Measurements from ENCODE around the gene B9D1.

Gene B9D1

DNA sequence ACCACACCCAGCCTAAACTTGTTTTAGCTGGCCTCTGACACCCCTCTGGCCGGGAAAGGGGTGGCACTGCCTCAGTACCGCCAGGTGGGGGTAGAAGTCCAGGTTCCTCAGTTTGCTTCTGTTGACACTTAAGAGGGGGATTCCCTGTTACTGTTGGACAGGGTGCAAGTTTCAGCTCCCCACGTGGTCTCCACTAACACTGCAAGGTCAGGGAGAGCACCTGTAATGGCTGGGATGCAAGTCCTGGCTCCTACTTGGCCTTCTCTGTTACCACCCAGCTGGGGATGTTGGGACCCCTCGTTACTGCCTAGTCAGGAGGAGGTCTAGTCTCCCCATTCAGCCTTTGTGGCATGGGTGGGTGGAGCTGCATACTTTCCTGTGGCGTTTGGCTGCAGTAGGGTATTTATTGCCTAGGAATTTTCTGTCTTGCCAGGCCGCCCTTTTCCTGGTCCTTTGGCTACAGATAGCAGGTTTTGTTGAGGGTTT, 35.1 kb upstream of the B9D1 start:
- Histone ChIP-seq H3K36me3 (no peaks in the 10 kb centered on the region), H3K4me1 (peaks cover 0 to 34% (median 26%) of the 10 kb centered on the region in 4 donors), H3K27ac (peak overlapping the region; percentile 75 to 76), H3K27me3 (no peaks in the 10 kb centered on the region), H3K4me3 (no peak overlapping the region), H3K9me3 (no peaks in the 10 kb centered on the region)
- intact Hi-C loops (cut with DNase I; ENCODE audit: low total_unique reads): no loop called here
- no peak for DNase-seq
- TF ChIP-seq, protein P1, sequence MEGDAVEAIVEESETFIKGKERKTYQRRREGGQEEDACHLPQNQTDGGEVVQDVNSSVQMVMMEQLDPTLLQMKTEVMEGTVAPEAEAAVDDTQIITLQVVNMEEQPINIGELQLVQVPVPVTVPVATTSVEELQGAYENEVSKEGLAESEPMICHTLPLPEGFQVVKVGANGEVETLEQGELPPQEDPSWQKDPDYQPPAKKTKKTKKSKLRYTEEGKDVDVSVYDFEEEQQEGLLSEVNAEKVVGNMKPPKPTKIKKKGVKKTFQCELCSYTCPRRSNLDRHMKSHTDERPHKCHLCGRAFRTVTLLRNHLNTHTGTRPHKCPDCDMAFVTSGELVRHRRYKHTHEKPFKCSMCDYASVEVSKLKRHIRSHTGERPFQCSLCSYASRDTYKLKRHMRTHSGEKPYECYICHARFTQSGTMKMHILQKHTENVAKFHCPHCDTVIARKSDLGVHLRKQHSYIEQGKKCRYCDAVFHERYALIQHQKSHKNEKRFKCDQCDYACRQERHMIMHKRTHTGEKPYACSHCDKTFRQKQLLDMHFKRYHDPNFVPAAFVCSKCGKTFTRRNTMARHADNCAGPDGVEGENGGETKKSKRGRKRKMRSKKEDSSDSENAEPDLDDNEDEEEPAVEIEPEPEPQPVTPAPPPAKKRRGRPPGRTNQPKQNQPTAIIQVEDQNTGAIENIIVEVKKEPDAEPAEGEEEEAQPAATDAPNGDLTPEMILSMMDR (IDR thresholded peaks at IDR 0.05): no peak

DNA sequence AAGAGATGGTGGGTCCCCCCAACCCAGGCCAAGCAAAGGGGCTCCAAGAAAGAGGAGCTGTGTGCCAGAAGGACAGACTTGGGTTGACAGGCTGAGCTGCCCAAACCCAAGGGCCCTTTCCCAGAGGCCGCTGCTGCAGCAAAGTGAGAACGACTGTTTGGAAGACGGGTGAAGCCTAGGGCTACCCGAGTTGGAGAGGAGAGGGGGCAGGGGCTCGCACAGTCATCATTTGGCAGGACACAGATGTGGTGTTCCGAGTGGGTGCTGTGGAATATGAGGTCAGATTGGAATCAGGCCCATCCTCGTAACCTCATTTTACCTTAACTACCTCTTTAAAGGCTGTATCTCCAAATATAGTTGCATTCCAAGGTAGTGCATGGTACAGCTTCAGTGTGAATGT, 29.8 kb upstream of the B9D1 start:
- Histone ChIP-seq H3K27me3 (no peaks in the 10 kb centered on the region), H3K27ac (peak overlapping the region; percentile 97 to 98), H3K4me3 (no peak overlapping the region), H3K4me1 (peaks cover 2 to 61% (median 58%) of the 10 kb centered on the region in 4 donors), H3K36me3 (no peaks in the 10 kb centered on the region), H3K9me3 (no peaks in the 10 kb centered on the region)
- peak in 1 of 2 donors; percentile 71 for DNase-seq
- TF ChIP-seq, protein P1 (IDR thresholded peaks at IDR 0.05): no peak
- intact Hi-C loops (cut with DNase I; ENCODE audit: low total_unique reads): no loop called here

DNA sequence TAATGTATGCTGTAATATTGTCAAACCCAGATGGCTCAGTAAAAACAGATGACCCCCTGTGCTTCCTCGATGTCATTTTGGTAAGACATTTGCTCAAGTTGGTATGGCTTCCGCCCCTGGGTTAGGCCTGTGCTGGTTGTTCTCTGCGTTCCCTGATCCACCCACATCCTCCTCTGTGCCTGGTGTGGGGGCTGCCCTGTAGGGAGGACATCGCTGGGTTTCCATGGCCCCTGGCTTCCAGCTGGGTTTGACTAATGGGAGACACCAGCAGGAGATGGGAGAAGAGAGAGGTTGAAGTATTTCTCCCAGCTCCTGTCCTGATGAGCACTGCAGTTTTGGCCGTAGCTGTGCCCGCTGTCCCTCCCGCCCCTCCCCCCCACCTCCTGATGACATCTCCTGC, 28.9 kb upstream of the B9D1 start:
- Histone ChIP-seq H3K36me3 (no peaks in the 10 kb centered on the region), H3K27me3 (no peaks in the 10 kb centered on the region), H3K27ac (peak overlapping the region; percentile 97 to 98), H3K9me3 (no peaks in the 10 kb centered on the region), H3K4me1 (peaks cover 5 to 68% (median 65%) of the 10 kb centered on the region in 4 donors), H3K4me3 (no peak overlapping the region)
- intact Hi-C loops (cut with DNase I; ENCODE audit: low total_unique reads): no loop called here
- TF ChIP-seq, protein P1 (IDR thresholded peaks at IDR 0.05): no peak
- peak in 1 of 2 donors; percentile 60 for DNase-seq

DNA sequence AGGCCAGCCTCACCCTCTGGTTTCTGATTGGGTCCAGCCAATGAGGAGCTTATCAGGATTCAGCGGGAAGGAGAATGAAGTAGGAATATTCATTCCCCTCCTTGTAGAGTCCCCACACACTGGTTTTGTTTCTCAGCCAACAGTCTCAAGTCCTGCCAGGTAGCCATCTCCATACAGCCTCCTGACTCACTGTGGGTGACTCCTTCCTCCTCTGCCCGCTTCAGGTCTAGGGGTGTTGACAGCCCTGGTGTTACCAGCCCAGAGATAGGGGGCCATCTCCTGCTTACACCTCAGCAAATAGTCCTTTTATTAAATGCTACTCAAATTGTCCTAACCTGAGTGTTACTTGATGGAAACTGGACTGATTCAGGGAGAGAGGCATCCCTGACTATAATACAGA, 28.4 kb upstream of the B9D1 start:
- H3K27me3 ChIP-seq: no peaks in the 10 kb centered on the region
- DNase-seq: peak in 1 of 2 donors; percentile 53
- no peaks in the 10 kb centered on the region for H3K9me3 ChIP-seq
- peak overlapping the region; percentile 97 to 98 for H3K27ac ChIP-seq
- peaks cover 5 to 73% (median 70%) of the 10 kb centered on the region in 4 donors for H3K4me1 ChIP-seq
- TF ChIP-seq, protein P1 (IDR thresholded peaks at IDR 0.05): no peak
- H3K36me3 ChIP-seq: no peaks in the 10 kb centered on the region
- intact Hi-C loops (cut with DNase I; ENCODE audit: low total_unique reads): no loop called here
- no peak overlapping the region for H3K4me3 ChIP-seq

DNA sequence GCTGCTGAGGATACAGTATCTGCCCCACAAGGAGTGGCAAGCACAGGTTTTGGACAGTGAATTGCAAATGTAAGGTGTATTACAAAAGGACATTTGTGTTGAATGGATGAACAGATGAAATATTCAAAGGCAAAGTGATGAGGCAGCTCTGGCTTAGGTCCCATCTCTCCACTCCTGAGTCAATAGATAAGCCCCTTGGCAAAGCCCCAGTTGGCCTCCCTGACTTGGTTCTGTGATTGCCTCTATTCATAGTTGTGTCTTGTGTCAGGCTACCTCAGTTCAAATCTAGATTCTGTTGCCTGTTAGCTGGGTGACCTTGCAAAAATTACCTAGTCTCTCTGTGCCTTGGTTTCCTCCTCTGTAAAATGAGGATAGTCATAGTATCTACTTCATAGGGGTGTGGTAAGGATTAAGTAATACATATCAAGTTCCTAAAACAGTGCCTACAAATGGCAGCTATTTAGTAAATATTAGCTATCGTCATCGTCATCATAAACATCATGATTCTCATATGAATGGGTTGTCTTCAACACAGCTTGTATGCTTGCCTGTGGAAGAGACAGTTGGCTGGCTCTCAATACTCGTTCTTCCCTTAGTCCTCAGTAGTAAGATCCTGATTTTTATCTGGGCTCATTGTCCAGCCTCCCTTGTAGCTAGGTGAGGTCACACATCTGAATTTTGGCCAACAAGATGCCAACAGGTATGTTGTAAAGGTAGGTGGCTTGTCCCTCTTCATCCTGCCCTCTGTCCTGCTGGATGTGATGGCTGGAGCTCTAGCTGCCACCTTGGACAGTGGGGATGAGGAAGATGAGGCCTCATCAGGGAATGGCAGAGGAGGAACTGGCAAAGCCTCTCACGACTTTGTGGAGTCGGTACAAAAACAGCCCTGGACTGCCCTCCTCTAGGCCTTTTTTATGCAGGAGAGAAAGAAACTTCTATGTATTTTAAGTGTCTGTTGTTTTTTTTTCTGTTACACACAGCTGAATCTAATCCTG, 26.6 kb upstream of the B9D1 start:
- H3K9me3 ChIP-seq: no peaks in the 10 kb centered on the region
- H3K27me3 ChIP-seq: no peaks in the 10 kb centered on the region
- TF ChIP-seq, protein P1 (IDR thresholded peaks at IDR 0.05): no peak
- H3K4me3 ChIP-seq: no peak overlapping the region
- peak in 1 of 2 donors; percentile 66 for DNase-seq
- H3K4me1 ChIP-seq: peaks cover 9 to 91% (median 89%) of the 10 kb centered on the region in 4 donors
- peak overlapping the region; percentile 97 to 98 for H3K27ac ChIP-seq
- intact Hi-C loops (cut with DNase I; ENCODE audit: low total_unique reads): no loop called here
- H3K36me3 ChIP-seq: peaks cover 0 to 5% (median 5%) of the 10 kb centered on the region in 3 donors

Measured in tibial artery (tissue), 4 donors.